ENCODE data around the gene GSPT1.
"Not testable (repeated sequence)": the region's sequence is repeated elsewhere in the genome, so short reads cannot be mapped to it uniquely, and the experiment has no call there.

DNA sequence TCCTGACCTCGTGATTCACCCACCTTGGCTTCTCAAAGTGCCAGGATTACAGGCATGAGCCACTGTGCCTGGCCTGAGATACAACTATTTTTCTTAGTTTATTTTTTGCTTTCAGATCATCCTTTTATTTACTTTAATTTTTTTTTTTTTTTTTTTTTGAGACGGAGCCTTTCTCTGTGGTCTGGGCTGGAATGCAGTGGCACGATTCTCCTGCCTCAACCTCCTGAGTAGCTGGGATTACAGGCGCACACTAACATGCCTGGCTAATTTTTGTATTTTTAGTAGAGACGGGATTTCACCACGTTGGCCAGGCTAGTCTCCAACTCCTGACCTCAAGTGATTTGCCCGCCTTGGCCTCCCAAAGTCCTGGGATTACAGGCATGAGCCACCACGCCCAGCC, 37.8 kb upstream of the GSPT1 start:
- TF ChIP-seq, protein P1, sequence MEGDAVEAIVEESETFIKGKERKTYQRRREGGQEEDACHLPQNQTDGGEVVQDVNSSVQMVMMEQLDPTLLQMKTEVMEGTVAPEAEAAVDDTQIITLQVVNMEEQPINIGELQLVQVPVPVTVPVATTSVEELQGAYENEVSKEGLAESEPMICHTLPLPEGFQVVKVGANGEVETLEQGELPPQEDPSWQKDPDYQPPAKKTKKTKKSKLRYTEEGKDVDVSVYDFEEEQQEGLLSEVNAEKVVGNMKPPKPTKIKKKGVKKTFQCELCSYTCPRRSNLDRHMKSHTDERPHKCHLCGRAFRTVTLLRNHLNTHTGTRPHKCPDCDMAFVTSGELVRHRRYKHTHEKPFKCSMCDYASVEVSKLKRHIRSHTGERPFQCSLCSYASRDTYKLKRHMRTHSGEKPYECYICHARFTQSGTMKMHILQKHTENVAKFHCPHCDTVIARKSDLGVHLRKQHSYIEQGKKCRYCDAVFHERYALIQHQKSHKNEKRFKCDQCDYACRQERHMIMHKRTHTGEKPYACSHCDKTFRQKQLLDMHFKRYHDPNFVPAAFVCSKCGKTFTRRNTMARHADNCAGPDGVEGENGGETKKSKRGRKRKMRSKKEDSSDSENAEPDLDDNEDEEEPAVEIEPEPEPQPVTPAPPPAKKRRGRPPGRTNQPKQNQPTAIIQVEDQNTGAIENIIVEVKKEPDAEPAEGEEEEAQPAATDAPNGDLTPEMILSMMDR (IDR thresholded peaks at IDR 0.05; ENCODE audit: poor library complexity, severe bottlenecking) = not testable (repeated sequence)
- TF ChIP-seq POLR2AphosphoS5 (IDR thresholded peaks at IDR 0.05); EZH2 (IDR thresholded peaks at IDR 0.05; ENCODE audit: borderline replicate concordance, insufficient read depth, low read length, poor library complexity, severe bottlenecking); RAD21 (conservative IDR thresholded peaks at IDR 0.05); TAF1 (IDR thresholded peaks at IDR 0.05; ENCODE audit: low read depth); EP300 (conservative IDR thresholded peaks at IDR 0.05; ENCODE audit: poor library complexity, severe bottlenecking); SMC3 (conservative IDR thresholded peaks at IDR 0.05; ENCODE audit: poor library complexity); MXI1 (conservative IDR thresholded peaks at IDR 0.05; ENCODE audit: poor library complexity, severe bottlenecking): not testable (repeated sequence)
- TF ChIP-seq, protein P2, sequence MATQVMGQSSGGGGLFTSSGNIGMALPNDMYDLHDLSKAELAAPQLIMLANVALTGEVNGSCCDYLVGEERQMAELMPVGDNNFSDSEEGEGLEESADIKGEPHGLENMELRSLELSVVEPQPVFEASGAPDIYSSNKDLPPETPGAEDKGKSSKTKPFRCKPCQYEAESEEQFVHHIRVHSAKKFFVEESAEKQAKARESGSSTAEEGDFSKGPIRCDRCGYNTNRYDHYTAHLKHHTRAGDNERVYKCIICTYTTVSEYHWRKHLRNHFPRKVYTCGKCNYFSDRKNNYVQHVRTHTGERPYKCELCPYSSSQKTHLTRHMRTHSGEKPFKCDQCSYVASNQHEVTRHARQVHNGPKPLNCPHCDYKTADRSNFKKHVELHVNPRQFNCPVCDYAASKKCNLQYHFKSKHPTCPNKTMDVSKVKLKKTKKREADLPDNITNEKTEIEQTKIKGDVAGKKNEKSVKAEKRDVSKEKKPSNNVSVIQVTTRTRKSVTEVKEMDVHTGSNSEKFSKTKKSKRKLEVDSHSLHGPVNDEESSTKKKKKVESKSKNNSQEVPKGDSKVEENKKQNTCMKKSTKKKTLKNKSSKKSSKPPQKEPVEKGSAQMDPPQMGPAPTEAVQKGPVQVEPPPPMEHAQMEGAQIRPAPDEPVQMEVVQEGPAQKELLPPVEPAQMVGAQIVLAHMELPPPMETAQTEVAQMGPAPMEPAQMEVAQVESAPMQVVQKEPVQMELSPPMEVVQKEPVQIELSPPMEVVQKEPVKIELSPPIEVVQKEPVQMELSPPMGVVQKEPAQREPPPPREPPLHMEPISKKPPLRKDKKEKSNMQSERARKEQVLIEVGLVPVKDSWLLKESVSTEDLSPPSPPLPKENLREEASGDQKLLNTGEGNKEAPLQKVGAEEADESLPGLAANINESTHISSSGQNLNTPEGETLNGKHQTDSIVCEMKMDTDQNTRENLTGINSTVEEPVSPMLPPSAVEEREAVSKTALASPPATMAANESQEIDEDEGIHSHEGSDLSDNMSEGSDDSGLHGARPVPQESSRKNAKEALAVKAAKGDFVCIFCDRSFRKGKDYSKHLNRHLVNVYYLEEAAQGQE (IDR thresholded peaks at IDR 0.05; ENCODE audit: borderline replicate concordance) = not testable (repeated sequence)

All from neural cell (in vitro differentiated cells).